WTC11 (cell line): ENCODE results near the gene SOD1. TPM values are rescaled to one million over a fixed set of nuclear protein-coding genes. Genes with fewer than 3 reads are reported as not detected.

ENCODE experiments used
- ATAC-seq: fragments of 200-7000 bp; cut with Tn5 transposase; 2 replicates; pipeline ENCODE4 v1.10.0; 2021; ENCODE audit warnings: mild to moderate bottlenecking, moderate library complexity
- CTCF ChIA-PET: fragments of 300-600 bp; sonication (Branson Sonifier 250); formaldehyde crosslinking; loops from one replicate; lab custom pipeline; 2021; ENCODE audit warnings: antibody characterized with exemption; lab: Charles Lee
- POLR2A ChIA-PET: fragments of 350-600 bp; sonication (Branson Sonifier 250); formaldehyde crosslinking; loops from one replicate; lab custom pipeline; 2021; ENCODE audit warnings: antibody characterized with exemption; lab: Charles Lee
- DNase-seq: peaks from one replicate; pipeline ENCODE4 v3.0.0; 2021; ENCODE audit warnings: low spot score
- H3K27ac Mint-ChIP-seq: 2 replicates; pipeline ENCODE4 v1.8.0; 2021; ENCODE audit warnings: mixed read lengths
- H3K27me3 Mint-ChIP-seq: 2 replicates; pipeline ENCODE4 v1.8.0; 2021; ENCODE audit warnings: low read depth, mild to moderate bottlenecking, moderate library complexity, mixed read lengths
- H3K36me3 Mint-ChIP-seq: 2 replicates; pipeline ENCODE4 v1.8.0; 2021; ENCODE audit warnings: mixed read lengths
- H3K4me1 Mint-ChIP-seq: 2 replicates; pipeline ENCODE4 v1.8.0; 2022; ENCODE audit warnings: mixed read lengths
- H3K4me3 Mint-ChIP-seq: 2 replicates; pipeline ENCODE4 v1.8.0; 2021; ENCODE audit warnings: mild to moderate bottlenecking, moderate library complexity, mixed read lengths
- H3K9me3 Mint-ChIP-seq: 2 replicates; pipeline ENCODE4 v1.8.0; 2021; ENCODE audit warnings: mixed read lengths
- CREB1 ChIP-seq: sonication (generic); formaldehyde crosslinking; IDR thresholded peaks from 2 replicates; pipeline ENCODE4 v1.8.0; 2023; ENCODE audit warnings: mild to moderate bottlenecking, missing genetic modification reagents
- ESRRA ChIP-seq: sonication (generic); formaldehyde crosslinking; IDR thresholded peaks from 2 replicates; pipeline ENCODE4 v1.8.1; 2022; ENCODE audit warnings: mild to moderate bottlenecking, missing genetic modification reagents, borderline replicate concordance
- GRHL2 ChIP-seq: fragments of 250-450 bp; sonication (Bioruptor Pico); IDR thresholded peaks from 2 replicates; pipeline ENCODE4 v1.8.0; 2022; ENCODE audit warnings: mild to moderate bottlenecking, moderate library complexity; ENCODE audit not compliant: insufficient replicate concordance, severe bottlenecking
- PRRX2 ChIP-seq: fragments of 250-450 bp; sonication (Bioruptor Pico); IDR thresholded peaks from 2 replicates; pipeline ENCODE4 v1.8.0; 2021; ENCODE audit warnings: mild to moderate bottlenecking
- TCF7 ChIP-seq: sonication (generic); formaldehyde crosslinking; IDR thresholded peaks from 2 replicates; pipeline ENCODE4 v1.8.0; 2022; ENCODE audit warnings: mild to moderate bottlenecking, low read depth, missing genetic modification reagents, moderate library complexity
- ZNF396 ChIP-seq: fragments of 250-450 bp; sonication (Bioruptor Pico); IDR thresholded peaks from 2 replicates; pipeline ENCODE4 v1.8.0; 2021; ENCODE audit warnings: mild to moderate bottlenecking, moderate library complexity, borderline replicate concordance
- total RNA-seq: library from RNA; stranded (reverse); gene quantifications from 3 replicates; pipeline ENCODE4 v1.2.3, GENCODE V29; 2021
- TF ChIP-seq, protein P1 (sequence below): sonication (generic); formaldehyde crosslinking; IDR thresholded peaks from 2 replicates; pipeline ENCODE4 v1.8.1; 2022; ENCODE audit warnings: low read depth, mild to moderate bottlenecking, moderate library complexity, missing genetic modification reagents, borderline replicate concordance
- TF ChIP-seq, protein P2 (sequence below): sonication (generic); formaldehyde crosslinking; IDR thresholded peaks from 2 replicates; pipeline ENCODE4 v1.8.1; 2023; ENCODE audit warnings: mild to moderate bottlenecking, missing genetic modification reagents
- TF ChIP-seq, protein P3 (sequence below): sonication (generic); formaldehyde crosslinking; IDR thresholded peaks from 2 replicates; pipeline ENCODE4 v1.8.1; 2023; ENCODE audit warnings: mild to moderate bottlenecking, missing genetic modification reagents, moderate library complexity
- TF ChIP-seq, protein P4 (sequence below): fragments of 250-450 bp; sonication (Bioruptor Pico); IDR thresholded peaks from 2 replicates; pipeline ENCODE4 v1.9.0; 2021; ENCODE audit warnings: moderate library complexity, mild to moderate bottlenecking, inconsistent platforms, borderline replicate concordance
- TF ChIP-seq, protein P5 (sequence below): sonication (generic); formaldehyde crosslinking; IDR thresholded peaks from 2 replicates; pipeline ENCODE4 v1.8.0; 2022; ENCODE audit warnings: mild to moderate bottlenecking, missing genetic modification reagents
- TF ChIP-seq, protein P6 (sequence below): sonication (generic); formaldehyde crosslinking; IDR thresholded peaks from 2 replicates; pipeline ENCODE4 v1.8.0; 2022; ENCODE audit warnings: mild to moderate bottlenecking, missing genetic modification reagents
- TF ChIP-seq, protein P7 (sequence below): fragments of 250-450 bp; sonication (Bioruptor Pico); IDR thresholded peaks from 2 replicates; pipeline ENCODE4 v1.9.0; 2021; ENCODE audit warnings: mild to moderate bottlenecking, borderline replicate concordance
- TF ChIP-seq, protein P8 (sequence below): sonication (generic); formaldehyde crosslinking; IDR thresholded peaks from 2 replicates; pipeline ENCODE4 v1.8.1; 2023; ENCODE audit warnings: mild to moderate bottlenecking, missing genetic modification reagents, moderate library complexity
- TF ChIP-seq, protein P9 (sequence below): fragments of 200-600 bp; IDR thresholded peaks from 2 replicates; pipeline ENCODE4 v1.8.0; 2022; ENCODE audit warnings: antibody characterized with exemption
- TF ChIP-seq, protein P10 (sequence below): sonication (generic); formaldehyde crosslinking; IDR thresholded peaks from 2 replicates; pipeline ENCODE4 v1.8.1; 2023; ENCODE audit warnings: mild to moderate bottlenecking, missing genetic modification reagents

SOD1 gene
- total RNA-seq, 1 experiment from 2014 or later, result 181 TPM

DNA sequence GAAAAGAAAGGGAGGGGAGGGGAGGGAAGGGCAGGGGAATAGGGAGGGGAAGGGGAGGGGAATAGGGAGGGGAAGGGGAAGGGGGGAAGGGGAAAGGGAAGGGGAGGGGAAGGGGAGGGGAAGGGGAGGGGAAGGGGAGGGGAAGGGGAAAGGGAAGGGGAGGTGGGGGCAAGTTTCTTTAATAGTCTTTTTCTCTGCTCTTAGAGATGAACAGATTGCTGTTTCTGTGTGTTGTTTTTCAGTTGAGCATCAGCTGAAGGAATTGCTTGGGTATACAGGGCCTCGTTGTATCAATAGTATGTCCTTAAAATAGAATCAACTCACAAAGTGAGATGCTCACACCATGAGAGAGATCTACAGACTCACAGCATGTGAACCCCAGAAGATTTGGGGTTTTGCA is 44.8 kb upstream of the SOD1 start:
- TF ChIP-seq CREB1 (no peak), GRHL2 (CRISPR knock-in tag) (no peak), TCF7 (no peak), ESRRA (CRISPR knock-in tag) (no peak), PRRX2 (CRISPR knock-in tag) (no peak), ZNF396 (CRISPR knock-in tag) (no peak)
- TF ChIP-seq, protein P1, sequence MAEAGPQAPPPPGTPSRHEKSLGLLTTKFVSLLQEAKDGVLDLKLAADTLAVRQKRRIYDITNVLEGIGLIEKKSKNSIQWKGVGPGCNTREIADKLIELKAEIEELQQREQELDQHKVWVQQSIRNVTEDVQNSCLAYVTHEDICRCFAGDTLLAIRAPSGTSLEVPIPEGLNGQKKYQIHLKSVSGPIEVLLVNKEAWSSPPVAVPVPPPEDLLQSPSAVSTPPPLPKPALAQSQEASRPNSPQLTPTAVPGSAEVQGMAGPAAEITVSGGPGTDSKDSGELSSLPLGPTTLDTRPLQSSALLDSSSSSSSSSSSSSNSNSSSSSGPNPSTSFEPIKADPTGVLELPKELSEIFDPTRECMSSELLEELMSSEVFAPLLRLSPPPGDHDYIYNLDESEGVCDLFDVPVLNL (CRISPR knock-in tag), result no peak
- TF ChIP-seq, protein P2, sequence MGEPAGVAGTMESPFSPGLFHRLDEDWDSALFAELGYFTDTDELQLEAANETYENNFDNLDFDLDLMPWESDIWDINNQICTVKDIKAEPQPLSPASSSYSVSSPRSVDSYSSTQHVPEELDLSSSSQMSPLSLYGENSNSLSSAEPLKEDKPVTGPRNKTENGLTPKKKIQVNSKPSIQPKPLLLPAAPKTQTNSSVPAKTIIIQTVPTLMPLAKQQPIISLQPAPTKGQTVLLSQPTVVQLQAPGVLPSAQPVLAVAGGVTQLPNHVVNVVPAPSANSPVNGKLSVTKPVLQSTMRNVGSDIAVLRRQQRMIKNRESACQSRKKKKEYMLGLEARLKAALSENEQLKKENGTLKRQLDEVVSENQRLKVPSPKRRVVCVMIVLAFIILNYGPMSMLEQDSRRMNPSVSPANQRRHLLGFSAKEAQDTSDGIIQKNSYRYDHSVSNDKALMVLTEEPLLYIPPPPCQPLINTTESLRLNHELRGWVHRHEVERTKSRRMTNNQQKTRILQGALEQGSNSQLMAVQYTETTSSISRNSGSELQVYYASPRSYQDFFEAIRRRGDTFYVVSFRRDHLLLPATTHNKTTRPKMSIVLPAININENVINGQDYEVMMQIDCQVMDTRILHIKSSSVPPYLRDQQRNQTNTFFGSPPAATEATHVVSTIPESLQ (CRISPR knock-in tag), result no peak
- TF ChIP-seq, protein P3, sequence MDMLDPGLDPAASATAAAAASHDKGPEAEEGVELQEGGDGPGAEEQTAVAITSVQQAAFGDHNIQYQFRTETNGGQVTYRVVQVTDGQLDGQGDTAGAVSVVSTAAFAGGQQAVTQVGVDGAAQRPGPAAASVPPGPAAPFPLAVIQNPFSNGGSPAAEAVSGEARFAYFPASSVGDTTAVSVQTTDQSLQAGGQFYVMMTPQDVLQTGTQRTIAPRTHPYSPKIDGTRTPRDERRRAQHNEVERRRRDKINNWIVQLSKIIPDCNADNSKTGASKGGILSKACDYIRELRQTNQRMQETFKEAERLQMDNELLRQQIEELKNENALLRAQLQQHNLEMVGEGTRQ (CRISPR knock-in tag), result no peak
- TF ChIP-seq, protein P4, sequence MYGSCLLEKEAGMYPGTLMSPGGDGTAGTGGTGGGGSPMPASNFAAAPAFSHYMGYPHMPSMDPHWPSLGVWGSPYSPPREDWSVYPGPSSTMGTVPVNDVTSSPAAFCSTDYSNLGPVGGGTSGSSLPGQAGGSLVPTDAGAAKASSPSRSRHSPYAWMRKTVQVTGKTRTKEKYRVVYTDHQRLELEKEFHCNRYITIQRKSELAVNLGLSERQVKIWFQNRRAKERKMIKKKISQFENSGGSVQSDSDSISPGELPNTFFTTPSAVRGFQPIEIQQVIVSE, result no peak
- TF ChIP-seq, protein P5, sequence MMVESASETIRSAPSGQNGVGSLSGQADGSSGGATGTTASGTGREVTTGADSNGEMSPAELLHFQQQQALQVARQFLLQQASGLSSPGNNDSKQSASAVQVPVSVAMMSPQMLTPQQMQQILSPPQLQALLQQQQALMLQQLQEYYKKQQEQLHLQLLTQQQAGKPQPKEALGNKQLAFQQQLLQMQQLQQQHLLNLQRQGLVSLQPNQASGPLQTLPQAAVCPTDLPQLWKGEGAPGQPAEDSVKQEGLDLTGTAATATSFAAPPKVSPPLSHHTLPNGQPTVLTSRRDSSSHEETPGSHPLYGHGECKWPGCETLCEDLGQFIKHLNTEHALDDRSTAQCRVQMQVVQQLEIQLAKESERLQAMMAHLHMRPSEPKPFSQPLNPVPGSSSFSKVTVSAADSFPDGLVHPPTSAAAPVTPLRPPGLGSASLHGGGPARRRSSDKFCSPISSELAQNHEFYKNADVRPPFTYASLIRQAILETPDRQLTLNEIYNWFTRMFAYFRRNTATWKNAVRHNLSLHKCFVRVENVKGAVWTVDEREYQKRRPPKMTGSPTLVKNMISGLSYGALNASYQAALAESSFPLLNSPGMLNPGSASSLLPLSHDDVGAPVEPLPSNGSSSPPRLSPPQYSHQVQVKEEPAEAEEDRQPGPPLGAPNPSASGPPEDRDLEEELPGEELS (CRISPR knock-in tag), result no peak
- TF ChIP-seq, protein P6, sequence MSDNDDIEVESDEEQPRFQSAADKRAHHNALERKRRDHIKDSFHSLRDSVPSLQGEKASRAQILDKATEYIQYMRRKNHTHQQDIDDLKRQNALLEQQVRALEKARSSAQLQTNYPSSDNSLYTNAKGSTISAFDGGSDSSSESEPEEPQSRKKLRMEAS (CRISPR knock-in tag), result no peak
- TF ChIP-seq, protein P7, sequence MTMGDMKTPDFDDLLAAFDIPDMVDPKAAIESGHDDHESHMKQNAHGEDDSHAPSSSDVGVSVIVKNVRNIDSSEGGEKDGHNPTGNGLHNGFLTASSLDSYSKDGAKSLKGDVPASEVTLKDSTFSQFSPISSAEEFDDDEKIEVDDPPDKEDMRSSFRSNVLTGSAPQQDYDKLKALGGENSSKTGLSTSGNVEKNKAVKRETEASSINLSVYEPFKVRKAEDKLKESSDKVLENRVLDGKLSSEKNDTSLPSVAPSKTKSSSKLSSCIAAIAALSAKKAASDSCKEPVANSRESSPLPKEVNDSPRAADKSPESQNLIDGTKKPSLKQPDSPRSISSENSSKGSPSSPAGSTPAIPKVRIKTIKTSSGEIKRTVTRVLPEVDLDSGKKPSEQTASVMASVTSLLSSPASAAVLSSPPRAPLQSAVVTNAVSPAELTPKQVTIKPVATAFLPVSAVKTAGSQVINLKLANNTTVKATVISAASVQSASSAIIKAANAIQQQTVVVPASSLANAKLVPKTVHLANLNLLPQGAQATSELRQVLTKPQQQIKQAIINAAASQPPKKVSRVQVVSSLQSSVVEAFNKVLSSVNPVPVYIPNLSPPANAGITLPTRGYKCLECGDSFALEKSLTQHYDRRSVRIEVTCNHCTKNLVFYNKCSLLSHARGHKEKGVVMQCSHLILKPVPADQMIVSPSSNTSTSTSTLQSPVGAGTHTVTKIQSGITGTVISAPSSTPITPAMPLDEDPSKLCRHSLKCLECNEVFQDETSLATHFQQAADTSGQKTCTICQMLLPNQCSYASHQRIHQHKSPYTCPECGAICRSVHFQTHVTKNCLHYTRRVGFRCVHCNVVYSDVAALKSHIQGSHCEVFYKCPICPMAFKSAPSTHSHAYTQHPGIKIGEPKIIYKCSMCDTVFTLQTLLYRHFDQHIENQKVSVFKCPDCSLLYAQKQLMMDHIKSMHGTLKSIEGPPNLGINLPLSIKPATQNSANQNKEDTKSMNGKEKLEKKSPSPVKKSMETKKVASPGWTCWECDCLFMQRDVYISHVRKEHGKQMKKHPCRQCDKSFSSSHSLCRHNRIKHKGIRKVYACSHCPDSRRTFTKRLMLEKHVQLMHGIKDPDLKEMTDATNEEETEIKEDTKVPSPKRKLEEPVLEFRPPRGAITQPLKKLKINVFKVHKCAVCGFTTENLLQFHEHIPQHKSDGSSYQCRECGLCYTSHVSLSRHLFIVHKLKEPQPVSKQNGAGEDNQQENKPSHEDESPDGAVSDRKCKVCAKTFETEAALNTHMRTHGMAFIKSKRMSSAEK, result no peak
- TF ChIP-seq, protein P8, sequence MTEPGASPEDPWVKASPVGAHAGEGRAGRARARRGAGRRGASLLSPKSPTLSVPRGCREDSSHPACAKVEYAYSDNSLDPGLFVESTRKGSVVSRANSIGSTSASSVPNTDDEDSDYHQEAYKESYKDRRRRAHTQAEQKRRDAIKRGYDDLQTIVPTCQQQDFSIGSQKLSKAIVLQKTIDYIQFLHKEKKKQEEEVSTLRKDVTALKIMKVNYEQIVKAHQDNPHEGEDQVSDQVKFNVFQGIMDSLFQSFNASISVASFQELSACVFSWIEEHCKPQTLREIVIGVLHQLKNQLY, result no peak
- TF ChIP-seq, protein P9, sequence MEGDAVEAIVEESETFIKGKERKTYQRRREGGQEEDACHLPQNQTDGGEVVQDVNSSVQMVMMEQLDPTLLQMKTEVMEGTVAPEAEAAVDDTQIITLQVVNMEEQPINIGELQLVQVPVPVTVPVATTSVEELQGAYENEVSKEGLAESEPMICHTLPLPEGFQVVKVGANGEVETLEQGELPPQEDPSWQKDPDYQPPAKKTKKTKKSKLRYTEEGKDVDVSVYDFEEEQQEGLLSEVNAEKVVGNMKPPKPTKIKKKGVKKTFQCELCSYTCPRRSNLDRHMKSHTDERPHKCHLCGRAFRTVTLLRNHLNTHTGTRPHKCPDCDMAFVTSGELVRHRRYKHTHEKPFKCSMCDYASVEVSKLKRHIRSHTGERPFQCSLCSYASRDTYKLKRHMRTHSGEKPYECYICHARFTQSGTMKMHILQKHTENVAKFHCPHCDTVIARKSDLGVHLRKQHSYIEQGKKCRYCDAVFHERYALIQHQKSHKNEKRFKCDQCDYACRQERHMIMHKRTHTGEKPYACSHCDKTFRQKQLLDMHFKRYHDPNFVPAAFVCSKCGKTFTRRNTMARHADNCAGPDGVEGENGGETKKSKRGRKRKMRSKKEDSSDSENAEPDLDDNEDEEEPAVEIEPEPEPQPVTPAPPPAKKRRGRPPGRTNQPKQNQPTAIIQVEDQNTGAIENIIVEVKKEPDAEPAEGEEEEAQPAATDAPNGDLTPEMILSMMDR, result no peak
- TF ChIP-seq, protein P10, sequence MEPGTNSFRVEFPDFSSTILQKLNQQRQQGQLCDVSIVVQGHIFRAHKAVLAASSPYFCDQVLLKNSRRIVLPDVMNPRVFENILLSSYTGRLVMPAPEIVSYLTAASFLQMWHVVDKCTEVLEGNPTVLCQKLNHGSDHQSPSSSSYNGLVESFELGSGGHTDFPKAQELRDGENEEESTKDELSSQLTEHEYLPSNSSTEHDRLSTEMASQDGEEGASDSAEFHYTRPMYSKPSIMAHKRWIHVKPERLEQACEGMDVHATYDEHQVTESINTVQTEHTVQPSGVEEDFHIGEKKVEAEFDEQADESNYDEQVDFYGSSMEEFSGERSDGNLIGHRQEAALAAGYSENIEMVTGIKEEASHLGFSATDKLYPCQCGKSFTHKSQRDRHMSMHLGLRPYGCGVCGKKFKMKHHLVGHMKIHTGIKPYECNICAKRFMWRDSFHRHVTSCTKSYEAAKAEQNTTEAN (CRISPR knock-in tag), result no peak
- CTCF ChIA-PET, result interaction anchor here (0.6 kb wide), 1 partner anchor 643 kb away, joined by 4 read pairs; no protein-coding TSS in a partner anchor
- no peaks in the 10 kb centered on the region; the same call in 1 of the 2 replicates for H3K27me3 Mint-ChIP-seq
- peaks cover 2% of the 10 kb centered on the region; the same call in 1 of the 2 replicates for H3K36me3 Mint-ChIP-seq
- H3K27ac Mint-ChIP-seq, result no peak overlapping the region
- DNase-seq, result no peak
- H3K4me3 Mint-ChIP-seq, result no peak overlapping the region
- peaks cover 19% of the 10 kb centered on the region for H3K9me3 Mint-ChIP-seq
- POLR2A ChIA-PET, result interaction anchor here (0.6 kb wide), 1 partner anchor 56 kb away, joined by 3 read pairs; no protein-coding TSS in a partner anchor
- ATAC-seq, result no peak
- no peaks in the 10 kb centered on the region for H3K4me1 Mint-ChIP-seq
